Neuronal stem cell (in vitro differentiated cells): Measurements from ENCODE around the gene FLACC1.
"Not testable (repeated sequence)": the region's sequence is repeated elsewhere in the genome, so short reads cannot be mapped to it uniquely, and the experiment has no call there.

Experiments used
- DNase-seq: peaks from one replicate; pipeline ENCODE4 v3.0.0-alpha.2; 2013; ENCODE audit warnings: low spot score
- H2AFZ ChIP-seq: one replicate; pipeline ENCODE4 v1.6.1; 2013; ENCODE audit warnings: mild to moderate bottlenecking, low read length, inconsistent platforms
- H2AK5ac ChIP-seq: 2 replicates; pipeline ENCODE4 v1.6.1; 2013; ENCODE audit warnings: low read depth, mild to moderate bottlenecking, inconsistent platforms, low read length, moderate library complexity, mixed read lengths
- H2BK120ac ChIP-seq: 2 replicates; pipeline ENCODE4 v1.6.1; 2013; ENCODE audit warnings: low read depth, mild to moderate bottlenecking, inconsistent platforms, low read length, moderate library complexity, mixed read lengths
- H2BK12ac ChIP-seq: one replicate; pipeline ENCODE4 v1.6.1; 2013; ENCODE audit warnings: low read length, inconsistent platforms
- H2BK15ac ChIP-seq: 2 replicates; pipeline ENCODE4 v1.6.1; 2013; ENCODE audit warnings: mild to moderate bottlenecking, low read length, inconsistent platforms, mixed read lengths
- H2BK5ac ChIP-seq: one replicate; pipeline ENCODE4 v1.6.1; 2013; ENCODE audit warnings: inconsistent platforms, mild to moderate bottlenecking, low read length, moderate library complexity
- H3K14ac ChIP-seq: one replicate; pipeline ENCODE4 v1.6.1; 2013; ENCODE audit warnings: low read length, inconsistent platforms
- H3K18ac ChIP-seq: 2 replicates; pipeline ENCODE4 v1.6.1; 2013; ENCODE audit warnings: low read length, inconsistent platforms
- H3K23ac ChIP-seq: 2 replicates; pipeline ENCODE4 v1.6.1; 2013; ENCODE audit warnings: low read depth, mild to moderate bottlenecking, mixed read lengths, low read length, inconsistent platforms; ENCODE audit not compliant: poor library complexity
- H3K27ac ChIP-seq: replicated peaks from 3 replicates; pipeline ENCODE4 v1.5.1; 2013; ENCODE audit warnings: low read length, inconsistent platforms
- H3K27me3 ChIP-seq, 3 experiments: 2 replicates each; pipeline ENCODE4 v1.6.1; 2013; ENCODE audit warnings: low read length in 3 of 3, mild to moderate bottlenecking in 2 of 3, inconsistent platforms in 1 of 3, low read depth in 1 of 3, mixed read lengths in 1 of 3, moderate library complexity in 1 of 3; ENCODE audit not compliant: control insufficient read depth in 3 of 3, insufficient read depth in 3 of 3
- H3K36me3 ChIP-seq, 2 donors: replicated peaks in 1 of 2; 2 replicates each; pipeline ENCODE4 v1.6.1; 2013; ENCODE audit warnings: low read length in 2 of 2; ENCODE audit not compliant: control insufficient read depth in 2 of 2, insufficient read depth in 2 of 2
- H3K4ac ChIP-seq: 2 replicates; pipeline ENCODE4 v1.6.1; 2013; ENCODE audit warnings: inconsistent platforms, mild to moderate bottlenecking, low read length, moderate library complexity
- H3K4me1 ChIP-seq, 2 donors: 1 replicate in 1 of 2; 2 replicates in 1 of 2; pipeline ENCODE4 v1.6.1; 2013; ENCODE audit warnings: low read length in 2 of 2, low read depth in 1 of 2; ENCODE audit not compliant: control insufficient read depth in 2 of 2, insufficient read depth in 1 of 2
- H3K4me2 ChIP-seq: one replicate; pipeline ENCODE4 v1.6.1; 2013; ENCODE audit warnings: mild to moderate bottlenecking, low read length, inconsistent platforms; ENCODE audit not compliant: insufficient read depth, poor library complexity, severe bottlenecking
- H3K4me3 ChIP-seq, 2 donors: 2 replicates each; pipeline ENCODE4 v1.5.1; 2013; ENCODE audit warnings: low read length in 2 of 2, mild to moderate bottlenecking in 2 of 2, inconsistent platforms in 1 of 2, moderate library complexity in 1 of 2
- H3K79me1 ChIP-seq: one replicate; pipeline ENCODE4 v1.6.1; 2013; ENCODE audit warnings: low read depth, mild to moderate bottlenecking, inconsistent platforms, low read length, moderate library complexity
- H3K9ac ChIP-seq: one replicate; pipeline ENCODE4 v1.6.1; 2013; ENCODE audit warnings: mild to moderate bottlenecking, low read depth, low read length, inconsistent platforms; ENCODE audit not compliant: poor library complexity
- H3K9me3 ChIP-seq, 2 donors: replicated peaks in 1 of 2; 2 replicates each; pipeline versions ENCODE3 to v1.6.1; 2013; ENCODE audit warnings: low read length in 2 of 2, mild to moderate bottlenecking in 2 of 2, inconsistent platforms in 1 of 2, low read depth in 1 of 2, mixed read lengths in 1 of 2, moderate library complexity in 1 of 2; ENCODE audit not compliant: control insufficient read depth in 2 of 2, insufficient read depth in 1 of 2
- H4K8ac ChIP-seq: one replicate; pipeline ENCODE4 v1.6.1; 2013; ENCODE audit warnings: low read depth, mild to moderate bottlenecking, inconsistent platforms, low read length, moderate library complexity
- H4K91ac ChIP-seq: one replicate; pipeline ENCODE4 v1.6.1; 2013; ENCODE audit warnings: low read length, low read depth, mild to moderate bottlenecking, inconsistent platforms; ENCODE audit not compliant: poor library complexity
- WGBS, 2 donors: extraction: QIAGEN DNeasy Blood & Tissue Kit; methylation state at CpG; one replicate each; pipeline ENCODE4 v1.1.7; 2013; ENCODE audit warnings: missing lambda C conversion rate in 2 of 2, mixed read lengths in 1 of 2; ENCODE audit not compliant: insufficient read length in 2 of 2, insufficient replicate concordance in 1 of 2; ENCODE audit errors: extremely low coverage in 2 of 2; 5-methylcytosine and 5-hydroxymethylcytosine counted together

Gene FLACC1

GRCh38 chr2:201299929-201300328 is 57.2 kb downstream of the FLACC1 start:
- not testable (repeated sequence) for H3K27me3 ChIP-seq, H3K79me1 ChIP-seq, H2BK12ac ChIP-seq, H3K18ac ChIP-seq, H3K4ac ChIP-seq, H3K9ac ChIP-seq, H3K36me3 ChIP-seq, H3K9me3 ChIP-seq, H2BK120ac ChIP-seq, H2BK5ac ChIP-seq, H2AK5ac ChIP-seq, H3K23ac ChIP-seq, H4K91ac ChIP-seq, H3K4me3 ChIP-seq, H3K14ac ChIP-seq, H4K8ac ChIP-seq, H2BK15ac ChIP-seq, DNase-seq, H3K27ac ChIP-seq, H3K4me1 ChIP-seq, H3K4me2 ChIP-seq, H2AFZ ChIP-seq
- no CpG with 5 or more reads among the region's 11 CpGs for WGBS, 2 donors

DNA sequence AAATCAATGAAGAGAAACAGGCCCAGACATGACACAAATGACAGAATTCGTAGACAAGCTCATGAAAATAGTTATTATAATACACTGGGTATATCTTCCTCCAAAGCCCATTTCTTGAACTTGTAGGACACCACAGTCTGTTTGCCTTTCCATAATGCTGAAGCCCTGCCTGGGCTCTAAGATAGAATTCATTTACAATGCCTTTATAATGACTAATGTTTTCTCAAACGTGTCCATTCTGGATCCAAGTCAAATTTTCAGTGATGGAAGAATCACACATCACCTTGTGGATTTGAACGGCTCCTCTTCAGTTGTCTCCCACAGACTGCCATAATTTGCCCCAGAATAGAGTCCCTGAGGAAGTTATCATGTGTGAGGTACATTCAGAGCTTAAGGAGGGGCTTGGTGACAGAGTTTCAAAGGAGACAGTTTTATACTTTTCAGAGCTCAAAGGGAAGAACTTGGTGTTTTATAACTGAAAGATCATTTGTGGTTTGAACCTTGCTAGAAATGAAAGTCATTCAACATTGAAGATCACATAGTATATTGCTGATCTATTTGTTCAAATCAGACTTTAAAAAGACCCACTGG is 58.6 kb downstream of the FLACC1 start:
- H4K8ac ChIP-seq = no peak overlapping the region
- no peaks in the 10 kb centered on the region for H3K4me1 ChIP-seq
- no peak overlapping the region for H2BK120ac ChIP-seq
- no peak overlapping the region for H3K14ac ChIP-seq
- H3K4me3 ChIP-seq = no peak overlapping the region
- no peak for DNase-seq
- H3K4ac ChIP-seq = no peak overlapping the region
- no peak overlapping the region for H4K91ac ChIP-seq
- no peak overlapping the region for H2AFZ ChIP-seq
- H3K18ac ChIP-seq = no peak overlapping the region
- H2BK5ac ChIP-seq = no peak overlapping the region
- H3K4me2 ChIP-seq = no peak overlapping the region
- no peak overlapping the region for H2BK15ac ChIP-seq
- H3K79me1 ChIP-seq = no peaks in the 10 kb centered on the region
- no peaks in the 10 kb centered on the region for H3K9me3 ChIP-seq
- no peak overlapping the region for H2AK5ac ChIP-seq
- H3K36me3 ChIP-seq = no peaks in the 10 kb centered on the region
- H3K27ac ChIP-seq = no peak overlapping the region
- H3K23ac ChIP-seq = no peak overlapping the region
- WGBS, 2 donors = no CpG with 5 or more reads among the region's 3 CpGs
- H3K27me3 ChIP-seq = no peaks in the 10 kb centered on the region
- H3K9ac ChIP-seq = no peak overlapping the region
- no peak overlapping the region for H2BK12ac ChIP-seq

- not testable (repeated sequence) for H3K23ac ChIP-seq, H3K79me1 ChIP-seq, H3K14ac ChIP-seq, H2AFZ ChIP-seq, H2BK15ac ChIP-seq, H3K9me3 ChIP-seq, H2BK5ac ChIP-seq, H2BK120ac ChIP-seq, H3K4me3 ChIP-seq, H2BK12ac ChIP-seq, H3K18ac ChIP-seq, H4K91ac ChIP-seq, H3K27me3 ChIP-seq, H3K9ac ChIP-seq, H3K4me2 ChIP-seq, H3K4me1 ChIP-seq, H3K4ac ChIP-seq, H2AK5ac ChIP-seq, H3K27ac ChIP-seq, DNase-seq, H4K8ac ChIP-seq
- WGBS, 2 donors = no CpG with 5 or more reads among the region's 15 CpGs
- H3K36me3 ChIP-seq = peaks cover 0 to 21% of the 10 kb centered on the region in 2 donors
Measured at GRCh38 chr2:201290457-201291148, 66.5 kb downstream of the FLACC1 start.

GRCh38 chr2:201285499-201285898 is 71.6 kb downstream of the FLACC1 start:
- no peaks in the 10 kb centered on the region for H3K79me1 ChIP-seq
- no peaks in the 10 kb centered on the region for H3K4me1 ChIP-seq
- no peak overlapping the region for H4K91ac ChIP-seq
- H3K36me3 ChIP-seq = peaks cover 0 to 31% of the 10 kb centered on the region in 2 donors
- no peak overlapping the region for H2BK120ac ChIP-seq
- H3K18ac ChIP-seq = no peak overlapping the region
- H2AK5ac ChIP-seq = no peak overlapping the region
- H3K27me3 ChIP-seq = no peaks in the 10 kb centered on the region
- no peak for DNase-seq
- H3K23ac ChIP-seq = no peak overlapping the region
- peaks cover 0 to 1% of the 10 kb centered on the region in 2 donors for H3K9me3 ChIP-seq
- H2BK12ac ChIP-seq = no peak overlapping the region
- H3K4me3 ChIP-seq = no peak overlapping the region
- no peak overlapping the region for H3K14ac ChIP-seq
- no peak overlapping the region for H4K8ac ChIP-seq
- WGBS, 2 donors = no CpG with 5 or more reads among the region's 1 CpG
- H3K27ac ChIP-seq = no peak overlapping the region
- no peak overlapping the region for H2BK5ac ChIP-seq
- no peak overlapping the region for H2AFZ ChIP-seq
- no peak overlapping the region for H2BK15ac ChIP-seq
- no peak overlapping the region for H3K4me2 ChIP-seq
- H3K9ac ChIP-seq = no peak overlapping the region
- no peak overlapping the region for H3K4ac ChIP-seq
